Gastrocnemius medialis (tissue), 4 donors: ENCODE measurements around the gene TCF7L2.

Experiments used
- CTCF ChIP-seq, 5 experiments: fragments of 450-650 bp in 3 of 5; fragments of 200-600 bp in 2 of 5; sonication (generic) in 2 of 5; IDR thresholded peaks in 4 of 5; conservative IDR thresholded peaks in 1 of 5; 1 replicate in 4 of 5; 2 replicates in 1 of 5; pipeline ENCODE4 v1.5.1; 2016 to 2019; ENCODE audit warnings: antibody characterized with exemption in 5 of 5, mild to moderate bottlenecking in 3 of 5, moderate library complexity in 3 of 5
- POLR2A ChIP-seq, 2 donors: fragments of 450-650 bp; IDR thresholded peaks; one replicate each; pipeline ENCODE4 v1.6.1; 2017; ENCODE audit warnings: antibody characterized with exemption in 2 of 2, mild to moderate bottlenecking in 2 of 2, moderate library complexity in 2 of 2

- TF ChIP-seq CTCF (IDR thresholded peaks at IDR 0.05 in 4 of 5, conservative IDR thresholded peaks at IDR 0.05 in 1 of 5) (no peak), POLR2A (IDR thresholded peaks at IDR 0.05) (no peak)
These were observed 105.4 kb downstream of the TCF7L2 start for GRCh38 chr10:113055458-113055857.
